ENCODE measurements around the gene TBKBP1. TPM values are rescaled to one million over a fixed set of nuclear protein-coding genes. Genes with fewer than 3 reads are reported as not detected.

Gene TBKBP1
- total and polyA plus RNA-seq, 4 donors, result 0.25 to 2.0 (median 1.5) TPM

- no peak overlapping the region for H3K27ac ChIP-seq (ENCODE audit: low read depth in 1 of 2, low read length in 2 of 2)
Observed at GRCh38 chr17:47676510-47677165, 17.3 kb upstream of the TBKBP1 start.

GRCh38 chr17:47678196-47678595, 15.8 kb upstream of the TBKBP1 start:
- 85% methylated on average over 7 of the region's 7 CpGs for WGBS

More at GRCh38 chr17:47676510-47677165, 17.3 kb upstream of the TBKBP1 start:
- TF ChIP-seq FOXA2 (IDR thresholded peaks at IDR 0.05), result no peak
- no peak for TF ChIP-seq ZBTB33 (IDR thresholded peaks at IDR 0.05)
- no peak for TF ChIP-seq JUND (IDR thresholded peaks at IDR 0.05)
- no peaks in the 10 kb centered on the region for H3K4me1 ChIP-seq (ENCODE audit: control insufficient read depth in 4 of 4, insufficient read depth in 4 of 4, low read length in 3 of 4)
- 84% methylated on average over 7 of the region's 7 CpGs for WGBS
- DNase-seq (ENCODE audit: low spot score), result no peak
- no peaks in the 10 kb centered on the region for H3K27me3 ChIP-seq (ENCODE audit: control insufficient read depth in 4 of 4, insufficient read depth in 4 of 4, low read length in 3 of 4)
- no peak overlapping the region for H3K4me3 ChIP-seq (ENCODE audit: low read depth in 1 of 3, low read length in 3 of 3)
- H3K9me3 ChIP-seq (ENCODE audit: control insufficient read depth in 4 of 4, low read length in 3 of 4), result no peaks in the 10 kb centered on the region
- H3K9ac ChIP-seq (ENCODE audit: low read depth in 1 of 2, low read length in 2 of 2), result no peak overlapping the region
- peaks cover 41 to 93% (median 86%) of the 10 kb centered on the region in 4 donors for H3K36me3 ChIP-seq (ENCODE audit: control insufficient read depth in 4 of 4, insufficient read depth in 3 of 4, low read depth in 1 of 4, low read length in 3 of 4)

More at GRCh38 chr17:47678196-47678595, 15.8 kb upstream of the TBKBP1 start:
- Histone ChIP-seq H3K9me3 (ENCODE audit: control insufficient read depth in 4 of 4, low read length in 3 of 4) (no peaks in the 10 kb centered on the region), H3K4me3 (ENCODE audit: low read depth in 1 of 3, low read length in 3 of 3) (no peak overlapping the region), H3K4me1 (ENCODE audit: control insufficient read depth in 4 of 4, insufficient read depth in 4 of 4, low read length in 3 of 4) (no peaks in the 10 kb centered on the region), H3K27me3 (ENCODE audit: control insufficient read depth in 4 of 4, insufficient read depth in 4 of 4, low read length in 3 of 4) (no peaks in the 10 kb centered on the region), H3K9ac (ENCODE audit: low read depth in 1 of 2, low read length in 2 of 2) (no peak overlapping the region), H3K27ac (ENCODE audit: low read depth in 1 of 2, low read length in 2 of 2) (no peak overlapping the region), H3K36me3 (ENCODE audit: control insufficient read depth in 4 of 4, insufficient read depth in 3 of 4, low read depth in 1 of 4, low read length in 3 of 4) (peaks cover 44 to 91% (median 83%) of the 10 kb centered on the region in 4 donors)
- DNase-seq (ENCODE audit: low spot score), result no peak
- TF ChIP-seq JUND (IDR thresholded peaks at IDR 0.05) (no peak), SP1 (IDR thresholded peaks at IDR 0.05) (no peak), FOXA2 (IDR thresholded peaks at IDR 0.05) (no peak), YY1 (IDR thresholded peaks at IDR 0.05) (no peak), ATF3 (IDR thresholded peaks at IDR 0.05) (no peak), RXRA (IDR thresholded peaks at IDR 0.05) (no peak), MAX (IDR thresholded peaks at IDR 0.05) (no peak), HNF4A (conservative IDR thresholded peaks at IDR 0.05) (no peak), FOXA1 (IDR thresholded peaks at IDR 0.05) (no peak), TAF1 (conservative IDR thresholded peaks at IDR 0.05) (no peak), HNF4G (IDR thresholded peaks at IDR 0.05) (no peak), GABPA (IDR thresholded peaks at IDR 0.05 in 1 of 2, conservative IDR thresholded peaks at IDR 0.05 in 1 of 2) (no peak), REST (IDR thresholded peaks at IDR 0.05) (no peak), NR2F2 (IDR thresholded peaks at IDR 0.05) (no peak), RAD21 (IDR thresholded peaks at IDR 0.05) (no peak), CTCF (IDR thresholded peaks at IDR 0.05; ENCODE audit: low read depth, low read length, missing input control) (no peak), ZBTB33 (IDR thresholded peaks at IDR 0.05) (no peak), EGR1 (IDR thresholded peaks at IDR 0.05; ENCODE audit: low read depth in 2 of 2) (no peak)
